ENCODE results near the gene CYP26A1.

DNA sequence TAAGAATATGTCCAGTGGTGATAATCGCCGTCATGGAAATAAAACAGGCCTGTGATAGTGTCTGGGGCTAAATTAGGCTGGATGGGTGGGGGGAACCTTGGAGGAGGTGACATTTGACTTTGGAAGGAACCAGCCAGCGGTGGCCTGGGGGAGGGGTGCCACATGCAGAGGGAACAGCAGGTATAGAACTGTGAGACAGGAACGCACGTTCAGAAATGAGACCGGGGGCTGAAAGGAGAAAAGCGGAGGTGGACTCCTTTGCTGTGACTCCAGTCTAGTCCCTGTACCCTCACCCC lies 2.6 kb upstream of the CYP26A1 start:
- TF ChIP-seq POLR2A (IDR thresholded peaks at IDR 0.05) (no peak), CTCF (IDR thresholded peaks at IDR 0.05) (no peak), EP300 (IDR thresholded peaks at IDR 0.05) (no peak)

Data from tibial nerve (tissue), 4 donors.